Psoas muscle (tissue), 8 donors: ENCODE results near the gene UGT2A1. TPM values are rescaled to one million over a fixed set of nuclear protein-coding genes. Genes with fewer than 3 reads are reported as not detected.

Source experiments
- ATAC-seq, 4 donors: fragments of 200-7000 bp; cut with Tn5 transposase; one replicate each; pipeline ENCODE4 v1.9.1; 2020; ENCODE audit warnings: moderate library complexity in 3 of 4, mild to moderate bottlenecking in 2 of 4
- DNase-seq, 2 donors: peaks; one replicate each; pipeline ENCODE4 v3.0.0-alpha.2; 2020
- H3K27ac ChIP-seq: fragments of 200-600 bp; one replicate; pipeline ENCODE4 v1.8.0; 2022
- H3K27me3 ChIP-seq, 3 donors: fragments of 200-600 bp in 1 of 3; one replicate each; pipeline versions ENCODE4 v1.6.1 to v1.8.0; 2013 to 2022; ENCODE audit warnings: low read length in 2 of 3, mild to moderate bottlenecking in 2 of 3, moderate library complexity in 1 of 3; ENCODE audit not compliant: insufficient read depth in 3 of 3
- H3K36me3 ChIP-seq, 2 donors: fragments of 200-600 bp in 1 of 2; one replicate each; pipeline versions ENCODE4 v1.6.1 to v1.8.0; 2013 to 2022; ENCODE audit warnings: low read depth in 1 of 2, mild to moderate bottlenecking in 1 of 2, moderate library complexity in 1 of 2; ENCODE audit not compliant: insufficient read depth in 1 of 2
- H3K4me1 ChIP-seq: fragments of 200-600 bp; one replicate; pipeline ENCODE4 v1.8.0; 2022
- H3K4me3 ChIP-seq: fragments of 200-600 bp; one replicate; pipeline ENCODE4 v1.8.0; 2022; ENCODE audit warnings: mild to moderate bottlenecking
- H3K9me3 ChIP-seq: fragments of 200-600 bp; one replicate; pipeline ENCODE4 v1.8.0; 2022
- WGBS, 3 donors: extraction: QIAGEN DNeasy Blood & Tissue Kit; methylation state at CpG; one replicate each; pipeline versions ENCODE4 v1.1.6 to v1.1.7; 2013; 5-methylcytosine and 5-hydroxymethylcytosine counted together
- intact Hi-C, 2 donors: fragments of 100-400 bp; cut with DNase I; formaldehyde crosslinking; loops; one replicate each; pipeline versions ENCODE4 v1.11.0 to v1.14.2; 2022
- polyA plus RNA-seq, 3 donors: library from polyadenylated mRNA; stranded (reverse); fragments of 200-250 nt; gene quantifications; one replicate each; pipeline ENCODE4 v1.2.3, GENCODE V29; 2013
- total RNA-seq, 4 donors: library from RNA; stranded (reverse); fragmentation: NEBNext Ultra II Directional in 2 of 4; extraction: Animal tissue kit (Norgen Biotek cat#: 25700) in 2 of 4; gene quantifications; one replicate each; pipeline versions ENCODE4 v1.2.1 to v1.2.4, GENCODE V29; 2021 to 2023
- TF ChIP-seq, protein P1 (sequence below): fragments of 200-600 bp; IDR thresholded peaks from one replicate; pipeline ENCODE4 v1.8.0; 2022; ENCODE audit warnings: antibody characterized with exemption
- donor health status: healthy with polysubstance abuse.
- donor health status: DM: no; HTN: no; CAD: no; lungs with moderate emphysema.
- donor health status: Bipolar disorder and iron deficiency.
- donor health status: healthy.
- donor health status: DM: yes; HTN: yes; CAD: no.
- donor health status: DM: no; HTN: no; CAD: no.
- donor health status: DM: no; HTN: no; CAD: no.
- donor health status: DM: yes; HTN: yes; CAD: no.

Gene UGT2A1
- total and polyA plus RNA-seq, 7 donors, result not detected

DNA sequence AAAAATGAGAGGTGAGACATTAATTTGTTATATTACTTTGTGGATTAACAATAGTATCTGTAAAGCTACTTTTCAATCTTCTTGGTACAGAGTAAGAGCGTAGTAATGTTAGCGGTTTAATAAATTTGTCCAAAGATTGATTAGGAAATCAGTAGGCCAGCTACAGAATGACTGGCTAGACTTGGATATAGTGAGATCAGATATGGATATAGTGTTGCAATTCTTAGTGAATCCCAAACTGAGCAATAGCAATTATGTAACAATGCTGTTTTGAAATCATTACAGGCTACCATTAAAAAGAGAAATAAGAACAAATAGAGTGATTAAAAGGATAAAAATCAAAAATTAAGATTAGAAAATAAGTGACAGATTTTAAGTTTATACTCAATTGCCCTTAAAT is 12.8 kb downstream of the UGT2A1 start:
- TF ChIP-seq, protein P1, sequence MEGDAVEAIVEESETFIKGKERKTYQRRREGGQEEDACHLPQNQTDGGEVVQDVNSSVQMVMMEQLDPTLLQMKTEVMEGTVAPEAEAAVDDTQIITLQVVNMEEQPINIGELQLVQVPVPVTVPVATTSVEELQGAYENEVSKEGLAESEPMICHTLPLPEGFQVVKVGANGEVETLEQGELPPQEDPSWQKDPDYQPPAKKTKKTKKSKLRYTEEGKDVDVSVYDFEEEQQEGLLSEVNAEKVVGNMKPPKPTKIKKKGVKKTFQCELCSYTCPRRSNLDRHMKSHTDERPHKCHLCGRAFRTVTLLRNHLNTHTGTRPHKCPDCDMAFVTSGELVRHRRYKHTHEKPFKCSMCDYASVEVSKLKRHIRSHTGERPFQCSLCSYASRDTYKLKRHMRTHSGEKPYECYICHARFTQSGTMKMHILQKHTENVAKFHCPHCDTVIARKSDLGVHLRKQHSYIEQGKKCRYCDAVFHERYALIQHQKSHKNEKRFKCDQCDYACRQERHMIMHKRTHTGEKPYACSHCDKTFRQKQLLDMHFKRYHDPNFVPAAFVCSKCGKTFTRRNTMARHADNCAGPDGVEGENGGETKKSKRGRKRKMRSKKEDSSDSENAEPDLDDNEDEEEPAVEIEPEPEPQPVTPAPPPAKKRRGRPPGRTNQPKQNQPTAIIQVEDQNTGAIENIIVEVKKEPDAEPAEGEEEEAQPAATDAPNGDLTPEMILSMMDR, result no peak
- Histone ChIP-seq H3K4me3 (no peak overlapping the region), H3K36me3 (no peaks in the 10 kb centered on the region), H3K4me1 (no peaks in the 10 kb centered on the region), H3K9me3 (no peaks in the 10 kb centered on the region), H3K27me3 (no peaks in the 10 kb centered on the region), H3K27ac (no peak overlapping the region)
- 67 to 95% (median 89%) methylated on average over 2 of the region's 2 CpGs for WGBS, 3 donors
- DNase-seq (no peak), ATAC-seq (no peak)
- intact Hi-C loops, result no loop called here

DNA sequence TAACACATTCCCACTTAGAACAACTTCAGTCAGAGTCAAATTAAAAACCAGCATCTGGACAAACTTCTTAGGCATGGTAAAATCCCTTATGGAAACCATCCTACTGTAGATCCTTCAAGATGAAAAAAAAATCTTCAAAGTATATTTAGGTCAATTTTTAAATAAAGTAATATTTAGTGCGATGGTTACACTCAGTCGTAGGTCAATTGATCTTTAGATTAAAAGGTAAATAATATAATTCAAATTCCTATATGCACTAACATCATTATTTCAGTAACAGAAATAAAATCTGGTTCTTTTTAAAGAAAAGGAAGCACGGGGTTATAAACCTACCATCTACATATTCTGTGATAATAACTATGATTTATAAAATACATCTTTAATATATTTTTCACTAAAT is 13.5 kb downstream of the UGT2A1 start, which contains the start of gene UGT2A2:
UGT2A2 (minus strand) TSS at position 101 of the 400 bp plus-strand sequence; CDS start at position 99, 2 bp downstream.
- H3K27ac ChIP-seq, result no peak within 1 kb of the TSS
- WGBS, 3 donors, result 91 to 96% (median 93%) methylated on average over 3 of the region's 3 CpGs
- H3K9me3 ChIP-seq, result no peaks in the 10 kb centered on the region
- H3K27me3 ChIP-seq, result no peaks in the 10 kb centered on the region
- no peak for DNase-seq
- TF ChIP-seq, protein P1, result no peak
- H3K4me1 ChIP-seq, result no peaks in the 10 kb centered on the region
- ATAC-seq, result no peak
- no peak within 1 kb of the TSS for H3K4me3 ChIP-seq
- no peaks in the 10 kb centered on the region for H3K36me3 ChIP-seq
- intact Hi-C loops, result no loop called here

DNA sequence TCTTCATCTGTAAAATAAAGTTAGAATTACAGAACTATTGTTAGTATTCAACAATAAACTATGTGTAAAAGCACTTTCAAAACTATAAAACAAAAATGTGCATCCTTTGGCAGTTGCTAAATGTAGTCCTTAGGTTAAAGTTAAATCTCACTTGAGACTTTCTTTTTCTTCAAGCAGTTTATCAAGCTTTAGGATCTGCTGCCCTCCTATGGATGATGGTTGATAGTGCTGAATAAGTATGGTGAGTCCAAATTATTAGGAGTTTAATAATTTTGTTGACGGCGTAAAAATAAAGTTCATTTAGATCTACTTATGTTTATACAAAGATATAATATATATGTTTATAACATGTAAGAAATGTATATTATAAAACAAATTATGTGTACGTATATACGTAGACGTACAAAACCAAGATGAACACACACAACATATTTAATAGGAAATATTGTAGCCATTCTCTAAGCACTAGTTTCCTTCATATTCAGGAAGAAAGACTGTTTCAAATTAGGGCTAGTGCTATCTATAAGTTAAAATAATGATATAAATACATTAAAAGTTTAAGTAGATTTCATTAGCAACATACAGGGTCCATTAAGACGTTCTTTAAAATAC is 35.9 kb downstream of the UGT2A1 start:
- TF ChIP-seq, protein P1, result no peak
- no peak overlapping the region for H3K4me3 ChIP-seq
- 72 to 76% (median 74%) methylated on average over 6 of the region's 6 CpGs for WGBS, 3 donors
- no peaks in the 10 kb centered on the region for H3K4me1 ChIP-seq
- no peaks in the 10 kb centered on the region for H3K9me3 ChIP-seq
- no peak overlapping the region for H3K27ac ChIP-seq
- intact Hi-C loops, result no loop called here
- ATAC-seq (no peak), DNase-seq (no peak)
- no peaks in the 10 kb centered on the region for H3K36me3 ChIP-seq
- no peaks in the 10 kb centered on the region for H3K27me3 ChIP-seq

DNA sequence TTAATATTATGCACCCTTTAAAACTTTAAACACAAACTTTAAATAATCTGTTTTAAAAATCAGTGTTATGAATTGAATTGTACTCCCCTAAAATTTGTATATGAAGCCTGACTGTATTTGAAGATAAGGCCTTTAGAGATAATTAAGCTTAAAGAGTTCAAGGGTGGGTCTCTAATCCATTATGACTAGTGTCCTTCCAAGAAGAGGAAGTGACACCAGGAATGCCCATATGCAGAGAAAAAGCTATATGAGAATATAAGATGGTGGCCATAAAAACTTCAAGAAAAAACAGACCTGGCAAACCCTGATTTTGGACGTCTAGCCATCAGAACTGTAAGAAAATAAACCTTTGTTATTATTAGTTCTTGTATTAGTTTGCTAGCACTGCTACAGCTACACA is 42.6 kb downstream of the UGT2A1 start:
- ATAC-seq (no peak), DNase-seq (no peak)
- Histone ChIP-seq H3K4me1 (no peaks in the 10 kb centered on the region), H3K27ac (no peak overlapping the region), H3K27me3 (no peaks in the 10 kb centered on the region), H3K4me3 (no peak overlapping the region), H3K9me3 (no peaks in the 10 kb centered on the region), H3K36me3 (no peaks in the 10 kb centered on the region)
- TF ChIP-seq, protein P1, result no peak
- intact Hi-C loops, result no loop called here
- WGBS, 3 donors, result 29 to 53% (median 38%) methylated on average over 1 of the region's 1 CpG

DNA sequence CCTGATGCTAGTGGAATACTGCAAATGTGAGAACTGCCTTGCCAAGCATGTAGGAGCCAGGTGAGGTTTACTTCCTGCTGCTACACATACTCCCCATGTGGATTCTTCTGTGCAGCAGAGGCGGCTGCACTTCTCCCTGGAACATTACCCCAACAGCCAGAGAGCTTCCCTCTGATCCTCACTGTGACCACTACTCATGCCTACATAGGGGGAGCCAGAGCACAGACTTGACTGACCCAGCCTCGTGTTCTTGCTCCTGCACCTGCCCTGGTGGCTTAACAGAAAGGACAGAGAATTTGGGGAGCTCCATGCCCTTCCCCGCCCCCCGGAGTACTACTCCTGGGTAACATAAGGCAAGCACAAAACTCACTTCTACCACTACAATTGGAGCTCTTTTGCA is 52.0 kb downstream of the UGT2A1 start:
- no peaks in the 10 kb centered on the region for H3K36me3 ChIP-seq
- intact Hi-C loops, result no loop called here
- WGBS, 3 donors, result 43 to 71% (median 68%) methylated on average over 4 of the region's 4 CpGs
- H3K4me3 ChIP-seq, result no peak overlapping the region
- H3K9me3 ChIP-seq, result no peaks in the 10 kb centered on the region
- no peaks in the 10 kb centered on the region for H3K4me1 ChIP-seq
- H3K27me3 ChIP-seq, result peaks cover 0 to 2% (median 0%) of the 10 kb centered on the region in 3 donors
- TF ChIP-seq, protein P1, result no peak
- ATAC-seq, result no peak
- no peak overlapping the region for H3K27ac ChIP-seq
- no peak for DNase-seq
